HG03565 (cell line): ENCODE results near the gene PPP2R2D.
"Not testable (repeated sequence)": the region's sequence is repeated elsewhere in the genome, so short reads cannot be mapped to it uniquely, and the experiment has no call there.

Experiments used
- ATAC-seq: cut with Tn5 transposase; IDR thresholded peaks from one replicate; pipeline ENCODE4 v1.9.1; 2021; ENCODE audit warnings: mild to moderate bottlenecking, moderate library complexity; ENCODE audit not compliant: unreplicated experiment

Gene PPP2R2D

GRCh38 chr10:131905603-131906268 is 4.9 kb downstream of the PPP2R2D start:
- ATAC-seq, result no peak

GRCh38 chr10:131906269-131906639 is 5.4 kb downstream of the PPP2R2D start:
- ATAC-seq, result no peak

GRCh38 chr10:131907679-131908078 is 6.9 kb downstream of the PPP2R2D start:
- no peak for ATAC-seq

- no peak for ATAC-seq
These were observed 7.3 kb downstream of the PPP2R2D start for GRCh38 chr10:131908151-131908550.

- ATAC-seq, result no peak
These were observed 8.4 kb downstream of the PPP2R2D start for GRCh38 chr10:131909014-131909808.

GRCh38 chr10:131909929-131910328 is 9.1 kb downstream of the PPP2R2D start:
- no peak for ATAC-seq

GRCh38 chr10:131910663-131911314 is 10.0 kb downstream of the PPP2R2D start:
- ATAC-seq, result no peak

GRCh38 chr10:131911451-131911850 is 10.6 kb downstream of the PPP2R2D start:
- no peak for ATAC-seq

- ATAC-seq, result no peak
These were observed 11.8 kb downstream of the PPP2R2D start for GRCh38 chr10:131912620-131913019.

GRCh38 chr10:131915484-131915883 is 14.7 kb downstream of the PPP2R2D start:
- no peak for ATAC-seq

GRCh38 chr10:131915990-131916766 is 15.4 kb downstream of the PPP2R2D start:
- ATAC-seq, result no peak

GRCh38 chr10:131916767-131917160 is 16.0 kb downstream of the PPP2R2D start:
- ATAC-seq, result not testable (repeated sequence)

- ATAC-seq, result not testable (repeated sequence)
These were observed 16.7 kb downstream of the PPP2R2D start for GRCh38 chr10:131917496-131917895.

GRCh38 chr10:131919461-131919860 is 18.7 kb downstream of the PPP2R2D start:
- ATAC-seq, result not testable (repeated sequence)

GRCh38 chr10:131920151-131920550 is 19.3 kb downstream of the PPP2R2D start:
- no peak for ATAC-seq

- ATAC-seq, result no peak
These were observed 19.9 kb downstream of the PPP2R2D start for GRCh38 chr10:131920693-131921092.

- no peak for ATAC-seq
These were observed 20.4 kb downstream of the PPP2R2D start for GRCh38 chr10:131921184-131921583.

- ATAC-seq, result no peak
These were observed 22.4 kb downstream of the PPP2R2D start for GRCh38 chr10:131923038-131923756.

GRCh38 chr10:131925011-131925649 is 24.3 kb downstream of the PPP2R2D start:
- ATAC-seq, result no peak

- ATAC-seq, result no peak
These were observed 24.9 kb downstream of the PPP2R2D start for GRCh38 chr10:131925716-131926115.
